Measurements from ENCODE around the gene GCNT2. TPM values are rescaled to one million over a fixed set of nuclear protein-coding genes. Genes with fewer than 3 reads are reported as not detected.

GCNT2 gene
- total RNA-seq, 1 experiment from 2014 or later: 42.8 TPM

DNA sequence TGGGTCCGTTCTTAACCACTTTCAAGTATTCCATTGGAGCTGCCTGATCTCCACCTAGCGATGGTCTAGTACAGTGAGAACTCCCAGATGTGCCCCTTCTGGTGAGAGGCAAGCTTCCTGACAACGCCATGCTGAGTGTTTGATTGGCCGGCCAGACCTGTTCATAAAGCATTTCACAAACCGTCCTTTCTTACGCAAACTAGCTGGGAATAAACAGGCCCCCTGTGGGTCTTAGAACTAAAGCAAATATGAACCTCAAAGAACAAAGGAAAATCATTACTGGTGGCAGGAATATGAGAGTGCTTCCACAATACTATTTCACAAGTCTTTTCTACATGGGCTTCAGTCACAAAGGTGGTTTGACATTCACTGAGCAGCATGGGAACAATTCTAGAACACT is 15.6 kb upstream of the GCNT2 start:
- BruUV-seq (replicated peaks): no TSS peak
- H3K4me1 ChIP-seq (ENCODE audit: control insufficient read depth, insufficient read depth, low read length): peaks cover 4% of the 10 kb centered on the region; the same call in 1 of the 2 replicates
- H3K4me3 ChIP-seq (ENCODE audit: low read depth in 2 of 2, low read length in 2 of 2): no peak overlapping the region
- H3K27ac ChIP-seq (ENCODE audit: low read length): no peak overlapping the region
- TF ChIP-seq, protein P1, sequence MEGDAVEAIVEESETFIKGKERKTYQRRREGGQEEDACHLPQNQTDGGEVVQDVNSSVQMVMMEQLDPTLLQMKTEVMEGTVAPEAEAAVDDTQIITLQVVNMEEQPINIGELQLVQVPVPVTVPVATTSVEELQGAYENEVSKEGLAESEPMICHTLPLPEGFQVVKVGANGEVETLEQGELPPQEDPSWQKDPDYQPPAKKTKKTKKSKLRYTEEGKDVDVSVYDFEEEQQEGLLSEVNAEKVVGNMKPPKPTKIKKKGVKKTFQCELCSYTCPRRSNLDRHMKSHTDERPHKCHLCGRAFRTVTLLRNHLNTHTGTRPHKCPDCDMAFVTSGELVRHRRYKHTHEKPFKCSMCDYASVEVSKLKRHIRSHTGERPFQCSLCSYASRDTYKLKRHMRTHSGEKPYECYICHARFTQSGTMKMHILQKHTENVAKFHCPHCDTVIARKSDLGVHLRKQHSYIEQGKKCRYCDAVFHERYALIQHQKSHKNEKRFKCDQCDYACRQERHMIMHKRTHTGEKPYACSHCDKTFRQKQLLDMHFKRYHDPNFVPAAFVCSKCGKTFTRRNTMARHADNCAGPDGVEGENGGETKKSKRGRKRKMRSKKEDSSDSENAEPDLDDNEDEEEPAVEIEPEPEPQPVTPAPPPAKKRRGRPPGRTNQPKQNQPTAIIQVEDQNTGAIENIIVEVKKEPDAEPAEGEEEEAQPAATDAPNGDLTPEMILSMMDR (IDR thresholded peaks at IDR 0.05): no peak
- TF ChIP-seq SIN3A (IDR thresholded peaks at IDR 0.05; ENCODE audit: borderline replicate concordance, insufficient read depth, low read depth, low read length) (no peak), POLR2AphosphoS5 (IDR thresholded peaks at IDR 0.05; ENCODE audit: low read depth, low read length) (no peak), REST (IDR thresholded peaks at IDR 0.05; ENCODE audit: insufficient read depth in 1 of 2, low read depth in 2 of 2, low read length in 1 of 2) (no peak), TCF7L2 (IDR thresholded peaks at IDR 0.05; ENCODE audit: low read depth, low read length) (no peak)
- DNase-seq (ENCODE audit: low read depth, low spot score): no peak
- ChIA-PET POLR2A (no interaction called here), CTCF (interaction anchor here (0.7 to 1.4 kb wide), 3 partner anchors 14 to 189 kb away, joined by 3 read pairs; partner anchors contain the start of gene PAK1IP1)
- ATAC-seq: 0 out of 2 replicates have a peak, but pooled peaks have one; percentile 63
- no peaks in the 10 kb centered on the region for H3K9me3 ChIP-seq (ENCODE audit: control insufficient read depth, insufficient read depth, low read depth, low read length)
- intact Hi-C loops (cut with micrococcal nuclease; ENCODE audit: unreplicated experiment): no loop called here
- no peaks in the 10 kb centered on the region for H3K36me3 ChIP-seq (ENCODE audit: control insufficient read depth, insufficient read depth, low read length)
- in situ Hi-C loops (cut with HindIII; ENCODE audit: low pct_unique_long_range_greater_than_20kb, low sequenced_read_pairs): no loop called here
- no peaks in the 10 kb centered on the region for H3K27me3 ChIP-seq (ENCODE audit: control insufficient read depth, insufficient read depth, low read length)

- intact Hi-C loops (cut with micrococcal nuclease; ENCODE audit: unreplicated experiment): no loop called here
- CTCF ChIA-PET: no interaction called here
- in situ Hi-C loops (cut with HindIII; ENCODE audit: low pct_unique_long_range_greater_than_20kb, low sequenced_read_pairs): no loop called here
Observed at GRCh38 chr6:10507298-10507697, 13.9 kb upstream of the GCNT2 start.

More at GRCh38 chr6:10507298-10507697, 13.9 kb upstream of the GCNT2 start:
- no TSS peak for BruUV-seq (replicated peaks)
- H3K4me1 ChIP-seq (ENCODE audit: control insufficient read depth, insufficient read depth, low read length): peaks cover 16% of the 10 kb centered on the region
- no peak overlapping the region for H3K27ac ChIP-seq (ENCODE audit: low read length)
- POLR2A ChIA-PET: no interaction called here
- H3K36me3 ChIP-seq (ENCODE audit: control insufficient read depth, insufficient read depth, low read length): no peaks in the 10 kb centered on the region
- DNase-seq (ENCODE audit: low read depth, low spot score) (no peak), ATAC-seq (no peak)
- no peaks in the 10 kb centered on the region for H3K27me3 ChIP-seq (ENCODE audit: control insufficient read depth, insufficient read depth, low read length)
- H3K4me3 ChIP-seq (ENCODE audit: low read depth in 2 of 2, low read length in 2 of 2): no peak overlapping the region
- no peaks in the 10 kb centered on the region for H3K9me3 ChIP-seq (ENCODE audit: control insufficient read depth, insufficient read depth, low read depth, low read length)
- TF ChIP-seq, protein P1 (IDR thresholded peaks at IDR 0.05): no peak
- TF ChIP-seq REST (IDR thresholded peaks at IDR 0.05; ENCODE audit: insufficient read depth in 1 of 2, low read depth in 2 of 2, low read length in 1 of 2) (no peak), TCF7L2 (IDR thresholded peaks at IDR 0.05; ENCODE audit: low read depth, low read length) (no peak), POLR2AphosphoS5 (IDR thresholded peaks at IDR 0.05; ENCODE audit: low read depth, low read length) (no peak), SIN3A (IDR thresholded peaks at IDR 0.05; ENCODE audit: borderline replicate concordance, insufficient read depth, low read depth, low read length) (no peak)

Data from Panc1 (cell line).